GM12878 (cell line): Measurements from ENCODE around the gene CSMD2. TPM values are rescaled to one million over a fixed set of nuclear protein-coding genes. Genes with fewer than 3 reads are reported as not detected.

Experiments
- ATAC-seq: fragments of 200-7000 bp; cut with Tn5 transposase; 3 replicates; pipeline ENCODE4 v1.9.1; 2020; ENCODE audit warnings: mild to moderate bottlenecking, moderate library complexity
- BruUV-seq: library from RNA; stranded (reverse); fragments of 400-500 nt; replicated peaks from 2 replicates; lab custom pipeline; 2021; lab: Mats Ljungman, UMichigan
- CTCF ChIA-PET: fragments of 300-600 bp; sonication (Branson Sonifier 250); formaldehyde crosslinking; extraction: SDS; loops from one replicate; lab custom pipeline; 2021; ENCODE audit warnings: inconsistent platforms; lab: Yijun Ruan, JAX
- POLR2A ChIA-PET: fragments of 350-600 bp; formaldehyde crosslinking; extraction: SDS; loops from one replicate; lab custom pipeline; 2021; ENCODE audit warnings: inconsistent platforms; lab: Charles Lee
- RAD21 ChIA-PET: fragments of 300-600 bp; sonication (Branson Sonifier 250); formaldehyde crosslinking; loops from one replicate; lab custom pipeline; 2023; ENCODE audit warnings: antibody characterized with exemption; ENCODE audit not compliant: unreplicated experiment; lab: Charles Lee
- SMC1A ChIA-PET: fragments of 300-600 bp; sonication (Branson Sonifier 250); formaldehyde crosslinking; loops from one replicate; lab custom pipeline; 2023; ENCODE audit not compliant: unreplicated experiment, uncharacterized antibody; lab: Charles Lee
- DNase-seq: peaks from one replicate; pipeline ENCODE4 v3.0.0-alpha.2; 2011; ENCODE audit warnings: low read depth, low spot score
- FAIRE-seq: peaks from 3 replicates; lab custom pipeline; 2011; peaks lifted over from hg19 to GRCh38; lab: Jason Lieb, UNC
- H2AFZ ChIP-seq: 2 replicates; pipeline ENCODE4 v1.6.0; 2011; ENCODE audit warnings: low read depth, low read length, control low read depth; ENCODE audit not compliant: control insufficient read depth
- H3K27ac ChIP-seq: 2 replicates; pipeline ENCODE4 v1.5.1; 2011; ENCODE audit warnings: control low read depth; ENCODE audit not compliant: control insufficient read depth, insufficient read depth
- H3K27me3 ChIP-seq, 2 experiments: replicated peaks in 1 of 2; 2 replicates each; pipeline versions ENCODE4 v1.6.0 to v1.6.1; 2011; ENCODE audit warnings: low read length in 1 of 2; ENCODE audit not compliant: control insufficient read depth in 2 of 2, insufficient read depth in 2 of 2
- H3K36me3 ChIP-seq, 2 experiments: 2 replicates each; pipeline ENCODE4 v1.5.1; 2011; ENCODE audit warnings: low read length in 1 of 2; ENCODE audit not compliant: control insufficient read depth in 2 of 2, insufficient read depth in 2 of 2
- H3K4me1 ChIP-seq: 2 replicates; pipeline ENCODE4 v1.6.1; 2011; ENCODE audit warnings: mild to moderate bottlenecking, low read length, moderate library complexity, mixed read lengths; ENCODE audit not compliant: control insufficient read depth, insufficient read depth
- H3K4me2 ChIP-seq: 2 replicates; pipeline ENCODE4 v1.6.0; 2011; ENCODE audit warnings: control low read depth; ENCODE audit not compliant: control insufficient read depth, insufficient read depth
- H3K4me3 ChIP-seq: fragments of 200-600 bp; sonication (generic); 2 replicates; pipeline ENCODE4 v1.5.1; 2016
- H3K79me2 ChIP-seq: 2 replicates; pipeline ENCODE4 v1.6.0; 2011; ENCODE audit warnings: low read length; ENCODE audit not compliant: control insufficient read depth, insufficient read depth
- H3K9ac ChIP-seq: 2 replicates; pipeline ENCODE4 v1.8.0; 2011; ENCODE audit warnings: low read length, control low read depth, mixed read lengths; ENCODE audit not compliant: control insufficient read depth, insufficient read depth
- H3K9me3 ChIP-seq: replicated peaks from 3 replicates; pipeline ENCODE4 v1.5.1; 2011; ENCODE audit warnings: mild to moderate bottlenecking, low read length; ENCODE audit not compliant: control insufficient read depth, insufficient read depth
- H4K20me1 ChIP-seq: 2 replicates; pipeline ENCODE4 v1.6.0; 2011; ENCODE audit not compliant: control insufficient read depth, insufficient read depth
- CBX5 ChIP-seq: sonication (generic); IDR thresholded peaks from 2 replicates; pipeline ENCODE4 v1.6.1; 2016; ENCODE audit warnings: low read depth, moderate library complexity, mild to moderate bottlenecking, inconsistent platforms
- CHD1 ChIP-seq: IDR thresholded peaks from 2 replicates; pipeline ENCODE4 v1.6.1; 2012; ENCODE audit warnings: low read depth, low read length, improper control_type of control experiment
- CHD4 ChIP-seq: fragments of 200-600 bp; sonication (generic); IDR thresholded peaks from 2 replicates; pipeline ENCODE4 v1.6.1; 2016; ENCODE audit warnings: mild to moderate bottlenecking
- GABPA ChIP-seq: IDR thresholded peaks from 2 replicates; pipeline ENCODE4 v1.6.1; 2014; ENCODE audit warnings: antibody characterized with exemption, low read depth, mild to moderate bottlenecking, inconsistent platforms
- MYC ChIP-seq: IDR thresholded peaks from 2 replicates; pipeline ENCODE4 v1.6.1; 2011; ENCODE audit warnings: mild to moderate bottlenecking, low read length, moderate library complexity, inconsistent platforms; ENCODE audit not compliant: insufficient read depth, insufficient replicate concordance, insufficient read length, severe bottlenecking
- SMARCA5 ChIP-seq: fragments of 450-650 bp; IDR thresholded peaks from 2 replicates; pipeline ENCODE4 v1.6.1; 2017; ENCODE audit warnings: mild to moderate bottlenecking
- WRNIP1 ChIP-seq: IDR thresholded peaks from 2 replicates; pipeline ENCODE4 v1.6.1; 2011; ENCODE audit warnings: low read depth, low read length, improper control_type of control experiment, borderline replicate concordance
- YBX1 ChIP-seq: fragments of 450-650 bp; IDR thresholded peaks from 2 replicates; pipeline ENCODE4 v1.6.1; 2016; ENCODE audit warnings: antibody characterized with exemption
- WGBS: methylation state at CpG from one replicate; pipeline ENCODE4 v1.1.6; 2016; ENCODE audit warnings: low lambda C conversion rate; ENCODE audit not compliant: insufficient replicate concordance, insufficient coverage; ENCODE audit errors: missing lambda C conversion rate; 5-methylcytosine and 5-hydroxymethylcytosine counted together
- in situ Hi-C: fragments of 300-500 bp; cut with MboI; formaldehyde crosslinking; loops from 9 replicates; pipeline ENCODE4 v1.14.3; 2018; ENCODE audit warnings: mixed read lengths
- intact Hi-C: fragments of 100-400 bp; cut with micrococcal nuclease; formaldehyde crosslinking; loops from one replicate; pipeline ENCODE4 v1.14.2; 2022; ENCODE audit not compliant: unreplicated experiment
- polyA plus RNA-seq, 11 experiments: library from polyadenylated mRNA; depleted of rRNA in 4 of 11; unstranded in 6 of 11; stranded (reverse) in 5 of 11; fragments of >200 nt; fragmentation: Nextera tagmentation in 4 of 11; fragmentation: Illumina TruSeq in 1 of 11; extraction: Ambion mirVana in 4 of 11; extraction: Trizol in 1 of 11; gene quantifications; 1 replicate in 1 of 11; 2 replicates in 10 of 11; pipeline versions ENCODE4 v1.2.1 to v1.2.3, GENCODE V29; 2011 to 2016; ENCODE audit warnings: inconsistent platforms in 2 of 11, missing spikeins in 2 of 11, low read depth in 1 of 11
- total RNA-seq, 4 experiments: library from RNA; depleted of rRNA in 3 of 4; stranded (reverse); fragments of >200 nt in 3 of 4; fragmentation: Illumina TruSeq in 1 of 4; extraction: Trizol in 1 of 4; gene quantifications; 2 replicates each; pipeline versions ENCODE4 v1.2.1 to v1.2.3, GENCODE V29; 2013 to 2021
- TF ChIP-seq, protein P1 (sequence below): fragments of 150-350 bp; IDR thresholded peaks from 2 replicates; pipeline ENCODE4 v1.6.1; 2014; ENCODE audit warnings: mild to moderate bottlenecking, low read depth, low read length
- TF ChIP-seq, protein P2 (sequence below): fragments of 450-650 bp; IDR thresholded peaks from 2 replicates; pipeline ENCODE4 v1.6.1; 2014; ENCODE audit warnings: mild to moderate bottlenecking
- TF ChIP-seq, protein P3 (sequence below): fragments of 450-650 bp; IDR thresholded peaks from 2 replicates; pipeline ENCODE4 v1.6.1; 2017; ENCODE audit warnings: mild to moderate bottlenecking, moderate library complexity
- TF ChIP-seq, protein P4 (sequence below): IDR thresholded peaks from 2 replicates; pipeline ENCODE4 v1.6.1; 2011; ENCODE audit warnings: borderline replicate concordance, low read depth, mild to moderate bottlenecking, moderate library complexity, low read length; ENCODE audit not compliant: insufficient read depth, poor library complexity, severe bottlenecking

The CSMD2 gene
- total and polyA plus RNA-seq, 10 of the 15 experiments (the other 5 are each of a cell fraction or from before 2014, with no cell fraction given): under 0.01 TPM; not detected in 9

DNA sequence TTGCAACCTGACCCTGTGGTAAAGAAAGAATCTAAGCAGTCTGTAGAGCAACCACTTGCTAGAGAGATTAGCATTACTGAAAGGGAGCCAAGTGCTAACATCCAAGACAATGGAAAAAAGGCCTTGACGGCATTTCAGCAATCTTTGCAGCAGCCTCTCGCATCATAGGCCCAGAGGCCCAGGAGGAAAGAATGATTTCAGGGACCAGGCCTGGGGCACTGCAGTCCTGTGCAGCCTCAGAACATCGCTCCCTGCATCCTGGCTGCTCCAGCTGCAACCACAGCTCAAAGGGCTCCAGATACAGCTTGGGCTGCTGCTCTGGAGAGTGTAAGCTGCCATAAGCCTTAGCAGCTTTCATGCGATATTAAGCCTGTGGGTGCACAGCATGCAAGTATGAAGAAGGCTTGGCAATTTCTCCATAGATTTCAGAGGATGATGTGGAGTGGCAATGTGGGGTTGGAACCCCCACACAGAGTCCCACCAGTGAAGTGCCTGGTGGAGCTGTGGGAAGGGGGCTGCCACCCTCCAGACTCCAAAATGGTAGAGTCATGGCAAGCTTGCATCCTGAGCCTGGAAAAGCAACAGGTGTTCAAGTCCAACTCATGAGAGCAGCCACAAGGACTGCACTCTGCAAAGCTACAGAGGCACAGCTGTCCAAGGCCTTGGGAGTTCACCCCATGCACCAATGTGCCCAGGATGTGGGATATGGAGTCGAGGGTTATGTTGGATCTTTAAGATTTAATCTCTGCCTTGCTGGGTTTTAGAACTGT, 411.8 kb downstream of the CSMD2 start (continued):
- no peak for TF ChIP-seq CHD1
- TF ChIP-seq, protein P1, sequence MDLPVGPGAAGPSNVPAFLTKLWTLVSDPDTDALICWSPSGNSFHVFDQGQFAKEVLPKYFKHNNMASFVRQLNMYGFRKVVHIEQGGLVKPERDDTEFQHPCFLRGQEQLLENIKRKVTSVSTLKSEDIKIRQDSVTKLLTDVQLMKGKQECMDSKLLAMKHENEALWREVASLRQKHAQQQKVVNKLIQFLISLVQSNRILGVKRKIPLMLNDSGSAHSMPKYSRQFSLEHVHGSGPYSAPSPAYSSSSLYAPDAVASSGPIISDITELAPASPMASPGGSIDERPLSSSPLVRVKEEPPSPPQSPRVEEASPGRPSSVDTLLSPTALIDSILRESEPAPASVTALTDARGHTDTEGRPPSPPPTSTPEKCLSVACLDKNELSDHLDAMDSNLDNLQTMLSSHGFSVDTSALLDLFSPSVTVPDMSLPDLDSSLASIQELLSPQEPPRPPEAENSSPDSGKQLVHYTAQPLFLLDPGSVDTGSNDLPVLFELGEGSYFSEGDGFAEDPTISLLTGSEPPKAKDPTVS: no peak
- no peak for TF ChIP-seq SMARCA5
- no peak for TF ChIP-seq CBX5
- TF ChIP-seq WRNIP1: no peak
- TF ChIP-seq, all 136 proteins: peak for 0

DNA sequence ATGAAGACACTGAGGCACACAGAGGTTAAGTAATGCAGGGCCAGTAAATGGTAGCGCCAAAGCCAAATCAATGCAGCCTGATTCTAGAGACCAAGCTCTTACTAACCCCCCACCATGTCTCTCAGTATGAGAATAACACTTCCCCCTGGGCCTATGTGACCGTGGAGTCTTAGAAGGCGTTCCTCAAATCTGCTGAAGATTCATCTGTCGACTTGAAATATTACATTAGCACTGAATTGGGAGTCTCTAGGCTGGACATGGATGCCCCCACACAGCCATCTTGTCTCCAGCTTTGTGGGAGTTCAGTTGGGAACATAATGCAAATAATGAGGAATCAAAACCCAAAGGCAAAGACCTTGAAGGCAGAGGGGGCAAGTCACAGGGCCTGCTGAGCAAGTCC, 419.1 kb downstream of the CSMD2 start:
- BruUV-seq: no TSS peak
- DNase-seq: no peak
- H3K9me3 ChIP-seq: no peaks in the 10 kb centered on the region
- H4K20me1 ChIP-seq: no peaks in the 10 kb centered on the region
- CTCF ChIA-PET: no interaction called here
- no peaks in the 10 kb centered on the region for H3K4me1 ChIP-seq
- no peak overlapping the region for H3K27ac ChIP-seq
- no peak overlapping the region for H3K9ac ChIP-seq
- intact Hi-C loops (no loop called here), in situ Hi-C loops (no loop called here)
- RAD21 ChIA-PET: no interaction called here
- no peak overlapping the region for H2AFZ ChIP-seq
- H3K4me2 ChIP-seq: no peak overlapping the region
- H3K36me3 ChIP-seq: no peaks in the 10 kb centered on the region
- no peak for FAIRE-seq
- SMC1A ChIA-PET: no interaction called here
- ATAC-seq: no peak
- no peak overlapping the region for H3K4me3 ChIP-seq
- no peaks in the 10 kb centered on the region for H3K27me3 ChIP-seq
- 22% methylated on average over 4 of the region's 4 CpGs for WGBS
- no peaks in the 10 kb centered on the region for H3K79me2 ChIP-seq
- POLR2A ChIA-PET: no interaction called here
- TF ChIP-seq, protein P2, sequence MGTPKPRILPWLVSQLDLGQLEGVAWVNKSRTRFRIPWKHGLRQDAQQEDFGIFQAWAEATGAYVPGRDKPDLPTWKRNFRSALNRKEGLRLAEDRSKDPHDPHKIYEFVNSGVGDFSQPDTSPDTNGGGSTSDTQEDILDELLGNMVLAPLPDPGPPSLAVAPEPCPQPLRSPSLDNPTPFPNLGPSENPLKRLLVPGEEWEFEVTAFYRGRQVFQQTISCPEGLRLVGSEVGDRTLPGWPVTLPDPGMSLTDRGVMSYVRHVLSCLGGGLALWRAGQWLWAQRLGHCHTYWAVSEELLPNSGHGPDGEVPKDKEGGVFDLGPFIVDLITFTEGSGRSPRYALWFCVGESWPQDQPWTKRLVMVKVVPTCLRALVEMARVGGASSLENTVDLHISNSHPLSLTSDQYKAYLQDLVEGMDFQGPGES: no peak
- TF ChIP-seq WRNIP1 (no peak), GABPA (no peak), CHD4 (no peak), YBX1 (no peak), MYC (no peak)
- TF ChIP-seq, protein P3, sequence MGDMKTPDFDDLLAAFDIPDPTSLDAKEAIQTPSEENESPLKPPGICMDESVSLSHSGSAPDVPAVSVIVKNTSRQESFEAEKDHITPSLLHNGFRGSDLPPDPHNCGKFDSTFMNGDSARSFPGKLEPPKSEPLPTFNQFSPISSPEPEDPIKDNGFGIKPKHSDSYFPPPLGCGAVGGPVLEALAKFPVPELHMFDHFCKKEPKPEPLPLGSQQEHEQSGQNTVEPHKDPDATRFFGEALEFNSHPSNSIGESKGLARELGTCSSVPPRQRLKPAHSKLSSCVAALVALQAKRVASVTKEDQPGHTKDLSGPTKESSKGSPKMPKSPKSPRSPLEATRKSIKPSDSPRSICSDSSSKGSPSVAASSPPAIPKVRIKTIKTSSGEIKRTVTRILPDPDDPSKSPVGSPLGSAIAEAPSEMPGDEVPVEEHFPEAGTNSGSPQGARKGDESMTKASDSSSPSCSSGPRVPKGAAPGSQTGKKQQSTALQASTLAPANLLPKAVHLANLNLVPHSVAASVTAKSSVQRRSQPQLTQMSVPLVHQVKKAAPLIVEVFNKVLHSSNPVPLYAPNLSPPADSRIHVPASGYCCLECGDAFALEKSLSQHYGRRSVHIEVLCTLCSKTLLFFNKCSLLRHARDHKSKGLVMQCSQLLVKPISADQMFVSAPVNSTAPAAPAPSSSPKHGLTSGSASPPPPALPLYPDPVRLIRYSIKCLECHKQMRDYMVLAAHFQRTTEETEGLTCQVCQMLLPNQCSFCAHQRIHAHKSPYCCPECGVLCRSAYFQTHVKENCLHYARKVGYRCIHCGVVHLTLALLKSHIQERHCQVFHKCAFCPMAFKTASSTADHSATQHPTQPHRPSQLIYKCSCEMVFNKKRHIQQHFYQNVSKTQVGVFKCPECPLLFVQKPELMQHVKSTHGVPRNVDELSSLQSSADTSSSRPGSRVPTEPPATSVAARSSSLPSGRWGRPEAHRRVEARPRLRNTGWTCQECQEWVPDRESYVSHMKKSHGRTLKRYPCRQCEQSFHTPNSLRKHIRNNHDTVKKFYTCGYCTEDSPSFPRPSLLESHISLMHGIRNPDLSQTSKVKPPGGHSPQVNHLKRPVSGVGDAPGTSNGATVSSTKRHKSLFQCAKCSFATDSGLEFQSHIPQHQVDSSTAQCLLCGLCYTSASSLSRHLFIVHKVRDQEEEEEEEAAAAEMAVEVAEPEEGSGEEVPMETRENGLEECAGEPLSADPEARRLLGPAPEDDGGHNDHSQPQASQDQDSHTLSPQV: no peak
- TF ChIP-seq, protein P4, sequence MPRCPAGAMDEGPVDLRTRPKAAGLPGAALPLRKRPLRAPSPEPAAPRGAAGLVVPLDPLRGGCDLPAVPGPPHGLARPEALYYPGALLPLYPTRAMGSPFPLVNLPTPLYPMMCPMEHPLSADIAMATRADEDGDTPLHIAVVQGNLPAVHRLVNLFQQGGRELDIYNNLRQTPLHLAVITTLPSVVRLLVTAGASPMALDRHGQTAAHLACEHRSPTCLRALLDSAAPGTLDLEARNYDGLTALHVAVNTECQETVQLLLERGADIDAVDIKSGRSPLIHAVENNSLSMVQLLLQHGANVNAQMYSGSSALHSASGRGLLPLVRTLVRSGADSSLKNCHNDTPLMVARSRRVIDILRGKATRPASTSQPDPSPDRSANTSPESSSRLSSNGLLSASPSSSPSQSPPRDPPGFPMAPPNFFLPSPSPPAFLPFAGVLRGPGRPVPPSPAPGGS: no peak
